ENCODE measurements around the gene GREM1. TPM values are rescaled to one million over a fixed set of nuclear protein-coding genes. Genes with fewer than 3 reads are reported as not detected.
A peak's percentile ranks its signal among the peaks of the same experiment; 100 is the strongest.

The GREM1 gene
- total and polyA plus RNA-seq, 2 of the 4 experiments (the other 2 are of a cell fraction): 848 to 852 TPM

- intact Hi-C loops (cut with micrococcal nuclease): loop anchor here (5.0 kb wide), 1 partner anchor 36 kb away; no protein-coding TSS in a partner anchor
- Histone ChIP-seq H2BK20ac (ENCODE audit: low read depth, low read length) (peak overlapping the region; percentile 48; the same call in 1 of the 2 replicates), H3K23ac (ENCODE audit: low read depth, low read length) (peak overlapping the region; percentile 31; the same call in 1 of the 2 replicates), H4K5ac (ENCODE audit: low read depth, low read length) (peak overlapping the region; percentile 61), H3K4me2 (ENCODE audit: low read depth, low read length) (no peak overlapping the region), H3K36me3 (ENCODE audit: control insufficient read depth, insufficient read depth, low read length) (0 out of 2 replicates have a peak, but pooled peaks cover 2% of the 10 kb centered on the region), H2BK5ac (ENCODE audit: low read depth, low read length, poor library complexity, severe bottlenecking) (peak overlapping the region; percentile 13), H3K9me3 (ENCODE audit: control insufficient read depth, insufficient read depth, low read length) (no peaks in the 10 kb centered on the region), H3K14ac (replicated peaks; ENCODE audit: low read depth, low read length) (peak overlapping the region; percentile 27; the same call in 1 of the 2 replicates), H3K9me1 (ENCODE audit: insufficient read depth, low read length) (peaks cover 19% of the 10 kb centered on the region), H2AK5ac (ENCODE audit: low read depth, low read length) (peak overlapping the region; percentile 49), H3K4me1 (ENCODE audit: control insufficient read depth, insufficient read depth, low read length) (peaks cover 28% of the 10 kb centered on the region), H3K27me3 (ENCODE audit: control insufficient read depth, insufficient read depth, low read length) (no peaks in the 10 kb centered on the region), H2AFZ (replicated peaks; ENCODE audit: low read length, poor library complexity) (no peak overlapping the region), H4K20me1 (ENCODE audit: insufficient read depth, low read length) (no peaks in the 10 kb centered on the region), H3K27ac (ENCODE audit: insufficient read depth, low read length) (peak overlapping the region; percentile 19; the same call in 1 of the 2 replicates), H3K4ac (ENCODE audit: low read depth, low read length) (peak overlapping the region; percentile 14), H4K8ac (ENCODE audit: low read depth in 2 of 2, low read length in 2 of 2) (peak overlapping the region in 1 of 2 experiments; percentile 42; a peak in 3 of 4 replicates), H3K56ac (ENCODE audit: extremely low read depth, insufficient read depth, low read length) (no peak overlapping the region), H2AK9ac (replicated peaks; ENCODE audit: low read depth, low read length, poor library complexity) (no peak overlapping the region), H4K91ac (ENCODE audit: insufficient read depth, low read depth, low read length) (no peak overlapping the region), H2BK120ac (ENCODE audit: low read depth, low read length) (peak overlapping the region; percentile 64; the same call in 1 of the 2 replicates), H3K79me1 (ENCODE audit: low read depth in 1 of 2, low read length in 2 of 2) (peaks cover 28 to 71% of the 10 kb centered on the region in 2 experiments), H3K4me3 (ENCODE audit: insufficient read depth, low read depth, low read length) (no peak overlapping the region), H3K18ac (ENCODE audit: low read depth, low read length) (0 out of 2 replicates have a peak overlapping the region, but pooled peaks have one; percentile 5), H2BK15ac (ENCODE audit: low read depth, low read length) (0 out of 3 replicates have a peak overlapping the region, but pooled peaks have one; percentile 9), H3K9ac (ENCODE audit: low read depth, low read length) (no peak overlapping the region)
- no peak for ATAC-seq (ENCODE audit: low read depth)
- no peak for TF ChIP-seq RFX5 (IDR thresholded peaks at IDR 0.05; ENCODE audit: low read depth, low read length)
- no peak for TF ChIP-seq CTCF (conservative IDR thresholded peaks at IDR 0.05; ENCODE audit: low read depth, low read length)
- POLR2A ChIA-PET (ENCODE audit: unreplicated experiment): interaction anchor here (0.6 kb wide), 1 partner anchor 1298 kb away, joined by 3 read pairs; no protein-coding TSS in a partner anchor
- no peak for DNase-seq
- dilution Hi-C loops (cut with HindIII; ENCODE audit: low sequenced_read_pairs, unreplicated experiment): no loop called here
- CTCF ChIA-PET: no interaction called here
- in situ Hi-C loops (cut with MboI; ENCODE audit: low sequenced_read_pairs): no loop called here
- no TSS peak for BruUV-seq (replicated peaks)
- WGBS, 2 experiments (ENCODE audit: extremely low coverage in 2 of 2, insufficient read length in 1 of 2): no CpG with 5 or more reads among the region's 5 CpGs
Measured at GRCh38 chr15:32787949-32788348, 70.1 kb downstream of the GREM1 start.
